Activated CD8-positive, alpha-beta memory T cell treated with anti-CD3 and anti-CD28 coated beads, Interleukin-2, amount 50 U/mL, for 1 hour (primary cell): ENCODE measurements around the gene ALK.

Experiments used
- DNase-seq: peaks from one replicate; pipeline ENCODE4 v3.0.0-alpha.2; 2020; ENCODE audit errors: extremely low read depth

ALK gene

GRCh38 chr2:29579495-29580169 is 341.8 kb downstream of the ALK start:
- DNase-seq, result no peak

- no peak for DNase-seq
These were observed 343.2 kb downstream of the ALK start for GRCh38 chr2:29578084-29578598.

GRCh38 chr2:29576231-29576630 is 345.2 kb downstream of the ALK start:
- DNase-seq, result no peak

- no peak for DNase-seq
These were observed 346.0 kb downstream of the ALK start for GRCh38 chr2:29575370-29575890.

- no peak for DNase-seq
These were observed 347.8 kb downstream of the ALK start for GRCh38 chr2:29573612-29574011.

GRCh38 chr2:29573147-29573546 is 348.2 kb downstream of the ALK start:
- no peak for DNase-seq

- no peak for DNase-seq
These were observed 350.8 kb downstream of the ALK start for GRCh38 chr2:29570539-29570938.

- no peak for DNase-seq
These were observed 353.4 kb downstream of the ALK start for GRCh38 chr2:29567906-29568520.

- no peak for DNase-seq
These were observed 357.7 kb downstream of the ALK start for GRCh38 chr2:29563697-29564096.

- no peak for DNase-seq
These were observed 358.5 kb downstream of the ALK start for GRCh38 chr2:29562896-29563295.

GRCh38 chr2:29562319-29562718 is 359.1 kb downstream of the ALK start:
- DNase-seq, result no peak

- no peak for DNase-seq
These were observed 359.8 kb downstream of the ALK start for GRCh38 chr2:29561628-29562027.

GRCh38 chr2:29561181-29561580 is 360.2 kb downstream of the ALK start:
- DNase-seq, result no peak

- no peak for DNase-seq
These were observed 360.8 kb downstream of the ALK start for GRCh38 chr2:29560566-29560965.

GRCh38 chr2:29560030-29560429 is 361.4 kb downstream of the ALK start:
- DNase-seq, result no peak

GRCh38 chr2:29559578-29559977 is 361.8 kb downstream of the ALK start:
- no peak for DNase-seq

- no peak for DNase-seq
These were observed 363.3 kb downstream of the ALK start for GRCh38 chr2:29558097-29558496.

GRCh38 chr2:29557268-29557667 is 364.1 kb downstream of the ALK start:
- no peak for DNase-seq

GRCh38 chr2:29549069-29549380 is 372.4 kb downstream of the ALK start:
- no peak for DNase-seq

- DNase-seq, result no peak
These were observed 376.5 kb downstream of the ALK start for GRCh38 chr2:29544917-29545316.

- no peak for DNase-seq
These were observed 377.4 kb downstream of the ALK start for GRCh38 chr2:29544031-29544430.

GRCh38 chr2:29535188-29535587 is 386.2 kb downstream of the ALK start:
- no peak for DNase-seq

GRCh38 chr2:29532436-29532835 is 388.9 kb downstream of the ALK start:
- no peak for DNase-seq

- no peak for DNase-seq
These were observed 389.8 kb downstream of the ALK start for GRCh38 chr2:29531626-29532025.
